NB4 (cell line): ENCODE data around the gene ARIH2.

ENCODE experiments used
- POLR2A ChIP-seq: IDR thresholded peaks from 2 replicates; pipeline ENCODE4 v1.6.1; 2011; ENCODE audit warnings: mild to moderate bottlenecking; ENCODE audit not compliant: insufficient read length; ENCODE audit errors: extremely low read depth
- TF ChIP-seq, protein P1 (sequence below): IDR thresholded peaks from one replicate; pipeline ENCODE4 v1.5.1; 2012; ENCODE audit warnings: low read depth, low read length
- TF ChIP-seq, protein P2 (sequence below): IDR thresholded peaks from 2 replicates; pipeline ENCODE4 v1.6.1; 2011; ENCODE audit warnings: low read depth, low read length

DNA sequence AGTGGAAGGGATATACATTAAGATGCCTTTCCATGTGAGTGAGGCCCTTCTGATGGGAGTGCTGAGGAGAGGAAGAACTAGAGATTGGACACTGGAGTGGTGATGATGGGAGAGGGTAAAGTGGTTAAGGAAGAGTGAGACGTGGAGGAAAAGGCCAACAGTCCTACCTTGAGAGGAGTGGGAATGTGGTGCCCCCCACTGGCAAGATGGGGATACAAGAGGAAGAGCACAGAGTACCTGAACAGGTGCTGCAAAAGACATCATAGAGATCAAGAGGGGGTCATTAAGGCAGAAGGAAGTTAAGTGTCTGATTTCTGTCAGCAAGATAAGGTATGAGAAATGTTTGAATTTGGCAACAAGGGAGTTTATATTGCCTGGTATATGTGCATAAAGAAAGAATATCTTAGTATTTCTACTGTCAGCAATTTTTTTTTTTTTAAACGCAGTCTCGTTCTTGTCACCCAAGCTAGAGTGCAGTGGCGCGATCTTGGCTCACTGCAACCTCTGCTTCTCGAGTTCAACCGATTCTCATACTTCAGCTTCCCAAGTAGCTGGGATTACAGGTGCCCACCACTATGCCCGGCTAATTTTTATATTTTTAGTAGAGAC, 34.0 kb downstream of the ARIH2 start:
- TF ChIP-seq, protein P1, sequence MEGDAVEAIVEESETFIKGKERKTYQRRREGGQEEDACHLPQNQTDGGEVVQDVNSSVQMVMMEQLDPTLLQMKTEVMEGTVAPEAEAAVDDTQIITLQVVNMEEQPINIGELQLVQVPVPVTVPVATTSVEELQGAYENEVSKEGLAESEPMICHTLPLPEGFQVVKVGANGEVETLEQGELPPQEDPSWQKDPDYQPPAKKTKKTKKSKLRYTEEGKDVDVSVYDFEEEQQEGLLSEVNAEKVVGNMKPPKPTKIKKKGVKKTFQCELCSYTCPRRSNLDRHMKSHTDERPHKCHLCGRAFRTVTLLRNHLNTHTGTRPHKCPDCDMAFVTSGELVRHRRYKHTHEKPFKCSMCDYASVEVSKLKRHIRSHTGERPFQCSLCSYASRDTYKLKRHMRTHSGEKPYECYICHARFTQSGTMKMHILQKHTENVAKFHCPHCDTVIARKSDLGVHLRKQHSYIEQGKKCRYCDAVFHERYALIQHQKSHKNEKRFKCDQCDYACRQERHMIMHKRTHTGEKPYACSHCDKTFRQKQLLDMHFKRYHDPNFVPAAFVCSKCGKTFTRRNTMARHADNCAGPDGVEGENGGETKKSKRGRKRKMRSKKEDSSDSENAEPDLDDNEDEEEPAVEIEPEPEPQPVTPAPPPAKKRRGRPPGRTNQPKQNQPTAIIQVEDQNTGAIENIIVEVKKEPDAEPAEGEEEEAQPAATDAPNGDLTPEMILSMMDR, result peak; percentile 37
- TF ChIP-seq, protein P2, sequence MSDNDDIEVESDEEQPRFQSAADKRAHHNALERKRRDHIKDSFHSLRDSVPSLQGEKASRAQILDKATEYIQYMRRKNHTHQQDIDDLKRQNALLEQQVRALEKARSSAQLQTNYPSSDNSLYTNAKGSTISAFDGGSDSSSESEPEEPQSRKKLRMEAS, result no peak
- no peak for TF ChIP-seq POLR2A
